HG03025 (cell line): ENCODE measurements around the gene PRORP.
"Not testable (repeated sequence)": the region's sequence is repeated elsewhere in the genome, so short reads cannot be mapped to it uniquely, and the experiment has no call there.

Source experiments
- ATAC-seq: cut with Tn5 transposase; IDR thresholded peaks from one replicate; pipeline ENCODE4 v1.9.1; 2021; ENCODE audit warnings: mild to moderate bottlenecking, moderate library complexity; ENCODE audit not compliant: unreplicated experiment, low FRiP score

PRORP gene

GRCh38 chr14:35134329-35135123, 12.2 kb downstream of the PRORP start:
- no peak for ATAC-seq

GRCh38 chr14:35138585-35138984, 16.2 kb downstream of the PRORP start:
- no peak for ATAC-seq

GRCh38 chr14:35140718-35141581, 18.6 kb downstream of the PRORP start:
- no peak for ATAC-seq

GRCh38 chr14:35144029-35144428, 21.7 kb downstream of the PRORP start:
- ATAC-seq, result no peak

GRCh38 chr14:35146711-35147149, 24.4 kb downstream of the PRORP start:
- ATAC-seq, result no peak

GRCh38 chr14:35147186-35147585, 24.8 kb downstream of the PRORP start:
- no peak for ATAC-seq

GRCh38 chr14:35147711-35148110, 25.4 kb downstream of the PRORP start:
- no peak for ATAC-seq

- no peak for ATAC-seq
Measured at GRCh38 chr14:35149239-35149638, 26.9 kb downstream of the PRORP start.

GRCh38 chr14:35152531-35152930, 30.2 kb downstream of the PRORP start:
- ATAC-seq, result not testable (repeated sequence)

GRCh38 chr14:35154016-35154415, 31.7 kb downstream of the PRORP start:
- no peak for ATAC-seq

- ATAC-seq, result no peak
Measured at GRCh38 chr14:35155962-35156361, 33.6 kb downstream of the PRORP start.

- ATAC-seq, result no peak
Measured at GRCh38 chr14:35158491-35158890, 36.1 kb downstream of the PRORP start.

GRCh38 chr14:35158951-35159653, 36.8 kb downstream of the PRORP start:
- ATAC-seq, result no peak

- ATAC-seq, result no peak
Measured at GRCh38 chr14:35159742-35160409, 37.5 kb downstream of the PRORP start.

- no peak for ATAC-seq
Measured at GRCh38 chr14:35161231-35161630, 38.9 kb downstream of the PRORP start.

GRCh38 chr14:35163384-35163783, 41.0 kb downstream of the PRORP start:
- no peak for ATAC-seq

GRCh38 chr14:35164849-35165248, 42.5 kb downstream of the PRORP start:
- no peak for ATAC-seq

- no peak for ATAC-seq
Measured at GRCh38 chr14:35167496-35167895, 45.1 kb downstream of the PRORP start.
